ENCODE measurements around the gene EXOSC2. TPM values are rescaled to one million over a fixed set of nuclear protein-coding genes. Genes with fewer than 3 reads are reported as not detected.

Gene EXOSC2
- 100 to 1,000 TPM; 112 to 116 (median 113) TPM for total RNA-seq

GRCh38 chr9:130693426-130694191, at the start of gene EXOSC2:
EXOSC2 (plus strand) TSS chr9:130693780; CDS start chr9:130693792, 12 bp downstream.
- ATAC-seq (peak; percentile 99), DNase-seq (peak; percentile 96)
- Mint-ChIP-seq H3K4me3 (peak within 1 kb of the TSS; percentile 100), H3K27me3 (ENCODE audit: low read depth) (no peaks in the 10 kb centered on the region), H3K4me1 (ENCODE audit: low read depth) (peaks cover 35% of the 10 kb centered on the region), H3K9me3 (no peaks in the 10 kb centered on the region), H3K36me3 (ENCODE audit: insufficient read depth) (peaks cover 31% of the 10 kb centered on the region)

DNA sequence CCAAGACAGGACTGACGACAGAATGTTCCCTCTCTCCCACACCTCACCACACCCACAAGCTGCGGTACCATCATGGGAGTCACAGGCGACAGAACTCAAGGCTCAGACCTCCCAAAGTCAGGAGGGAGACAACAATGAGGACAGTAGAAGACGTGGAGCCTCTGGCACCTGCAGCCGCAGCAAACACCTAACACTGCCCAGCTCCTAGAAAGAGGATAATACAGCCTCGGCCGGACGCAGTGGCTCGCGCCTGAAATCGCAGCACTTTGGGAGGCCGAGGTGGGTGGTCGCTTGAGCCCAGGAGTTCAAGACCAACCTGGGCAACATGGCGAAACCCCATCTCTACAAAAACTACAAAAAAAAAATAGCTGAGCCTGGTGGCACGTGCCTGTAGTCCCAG, 42.4 kb upstream of the EXOSC2 start:
- Mint-ChIP-seq H3K9me3 (peaks cover 3% of the 10 kb centered on the region), H3K4me3 (no peak overlapping the region), H3K36me3 (ENCODE audit: insufficient read depth) (no peaks in the 10 kb centered on the region), H3K27me3 (ENCODE audit: low read depth) (peaks cover 22% of the 10 kb centered on the region), H3K4me1 (ENCODE audit: low read depth) (no peaks in the 10 kb centered on the region)
- ATAC-seq = no peak
- DNase-seq = no peak

DNA sequence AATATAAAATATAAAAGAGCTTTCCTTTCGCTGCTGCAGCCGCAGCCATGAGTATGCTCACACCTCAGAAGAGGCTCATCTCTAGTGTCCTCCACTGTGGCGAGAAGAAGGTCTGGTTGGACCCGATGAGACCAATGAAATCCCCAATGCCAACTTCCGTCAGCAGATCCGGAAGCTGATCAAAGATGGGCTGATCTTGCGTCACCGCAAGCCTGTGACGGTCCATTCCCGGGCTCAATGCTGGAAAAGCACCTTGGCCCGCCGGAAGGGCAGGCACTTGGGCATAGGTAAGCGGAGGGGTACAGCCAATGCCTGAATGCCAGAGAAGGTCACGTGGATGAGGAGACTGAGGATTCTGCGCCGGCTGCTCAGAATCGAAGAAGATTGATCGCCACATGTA, 41.8 kb upstream of the EXOSC2 start:
- Mint-ChIP-seq H3K4me1 (ENCODE audit: low read depth) (no peaks in the 10 kb centered on the region), H3K9me3 (no peaks in the 10 kb centered on the region), H3K27me3 (ENCODE audit: low read depth) (peaks cover 27% of the 10 kb centered on the region), H3K4me3 (no peak overlapping the region), H3K36me3 (ENCODE audit: insufficient read depth) (no peaks in the 10 kb centered on the region)
- DNase-seq (no peak), ATAC-seq (no peak)

GRCh38 chr9:130654879-130655278, 38.7 kb upstream of the EXOSC2 start:
- Mint-ChIP-seq H3K4me3 (no peak overlapping the region), H3K9me3 (no peaks in the 10 kb centered on the region), H3K4me1 (ENCODE audit: low read depth) (peaks cover 2% of the 10 kb centered on the region), H3K27me3 (ENCODE audit: low read depth) (peaks cover 51% of the 10 kb centered on the region), H3K36me3 (ENCODE audit: insufficient read depth) (no peaks in the 10 kb centered on the region)
- ATAC-seq = no peak
- DNase-seq = no peak

GRCh38 chr9:130658893-130659698, 34.5 kb upstream of the EXOSC2 start:
- no peak overlapping the region for H3K4me3 Mint-ChIP-seq
- DNase-seq (no peak), ATAC-seq (no peak)
- peaks cover 17% of the 10 kb centered on the region for H3K4me1 Mint-ChIP-seq (ENCODE audit: low read depth)
- H3K9me3 Mint-ChIP-seq = no peaks in the 10 kb centered on the region
- no peaks in the 10 kb centered on the region for H3K36me3 Mint-ChIP-seq (ENCODE audit: insufficient read depth)
- peaks cover 72% of the 10 kb centered on the region for H3K27me3 Mint-ChIP-seq (ENCODE audit: low read depth)

DNA sequence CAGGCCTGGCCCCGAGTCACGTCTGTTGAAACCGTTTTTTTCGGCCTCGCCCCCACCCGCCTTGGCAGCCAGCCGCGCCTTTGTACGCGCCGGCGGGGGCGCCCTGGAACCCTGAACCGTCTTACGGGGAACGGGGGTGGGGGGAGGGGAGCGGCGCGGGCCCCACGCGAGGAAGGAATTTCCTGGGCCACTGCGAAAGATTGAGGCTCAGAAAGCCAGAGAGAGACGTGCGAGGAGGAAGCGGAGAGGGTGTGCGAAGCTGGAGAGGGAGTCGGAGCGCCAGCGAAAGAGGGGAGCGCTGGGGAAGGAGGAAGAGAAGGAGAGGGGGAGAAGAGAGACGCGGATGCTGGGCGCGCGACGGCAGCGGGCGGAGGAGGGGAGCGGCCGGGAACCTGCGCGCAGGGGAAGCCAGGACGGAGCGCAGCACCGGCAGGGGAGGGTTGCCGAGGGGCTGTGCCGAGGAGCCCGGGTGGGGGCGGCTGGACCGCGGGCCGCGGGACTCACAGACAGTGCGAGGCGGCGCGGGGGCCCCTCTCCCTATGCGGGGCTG, 33.8 kb upstream of the EXOSC2 start:
- Mint-ChIP-seq H3K4me1 (ENCODE audit: low read depth) (peaks cover 18% of the 10 kb centered on the region), H3K4me3 (no peak overlapping the region), H3K36me3 (ENCODE audit: insufficient read depth) (no peaks in the 10 kb centered on the region), H3K9me3 (no peaks in the 10 kb centered on the region), H3K27me3 (ENCODE audit: low read depth) (peaks cover 77% of the 10 kb centered on the region)
- ATAC-seq = no peak
- no peak for DNase-seq

GRCh38 chr9:130660326-130660682, 33.3 kb upstream of the EXOSC2 start:
- H3K27me3 Mint-ChIP-seq (ENCODE audit: low read depth) = peaks cover 76% of the 10 kb centered on the region
- ATAC-seq = no peak
- peaks cover 19% of the 10 kb centered on the region for H3K4me1 Mint-ChIP-seq (ENCODE audit: low read depth)
- no peak overlapping the region for H3K4me3 Mint-ChIP-seq
- H3K36me3 Mint-ChIP-seq (ENCODE audit: insufficient read depth) = no peaks in the 10 kb centered on the region
- H3K9me3 Mint-ChIP-seq = no peaks in the 10 kb centered on the region
- DNase-seq = no peak

GRCh38 chr9:130660683-130661450, 32.7 kb upstream of the EXOSC2 start:
- Mint-ChIP-seq H3K36me3 (ENCODE audit: insufficient read depth) (no peaks in the 10 kb centered on the region), H3K4me1 (ENCODE audit: low read depth) (peaks cover 23% of the 10 kb centered on the region), H3K9me3 (no peaks in the 10 kb centered on the region), H3K27me3 (ENCODE audit: low read depth) (peaks cover 78% of the 10 kb centered on the region), H3K4me3 (no peak overlapping the region)
- no peak for DNase-seq
- ATAC-seq = no peak

DNA sequence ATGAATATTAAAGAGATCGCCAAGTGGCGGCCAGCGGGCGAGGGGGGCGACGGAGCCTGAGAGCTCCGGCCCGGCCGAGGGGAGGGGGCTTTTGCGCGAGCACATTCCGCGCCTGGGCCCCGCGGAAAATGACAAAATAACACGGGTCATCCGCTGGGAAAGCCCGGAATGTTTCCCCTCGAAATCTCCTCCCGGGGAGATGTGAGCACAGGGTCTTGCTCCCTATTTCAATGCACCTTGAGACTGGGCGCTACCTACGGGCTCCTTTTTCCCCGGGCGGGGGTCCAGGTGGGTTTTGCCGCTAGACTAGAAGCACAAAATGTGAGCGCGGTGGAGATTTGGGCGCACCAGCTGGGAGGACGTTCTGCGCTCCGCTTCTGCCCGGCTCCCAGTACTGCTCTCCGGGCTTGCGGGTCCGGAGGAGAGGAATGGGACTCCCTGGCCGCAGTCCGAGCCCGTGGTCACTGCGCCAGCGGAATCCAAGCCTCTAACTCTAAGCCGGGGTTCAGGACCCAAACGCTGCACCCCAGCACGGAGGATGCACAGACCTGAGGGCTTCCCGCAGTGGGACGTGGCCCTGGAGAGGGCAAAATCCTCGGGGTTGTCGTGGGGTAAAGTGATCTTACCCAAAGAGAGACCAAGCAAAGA, 32.0 kb upstream of the EXOSC2 start:
- Mint-ChIP-seq H3K27me3 (ENCODE audit: low read depth) (peaks cover 80% of the 10 kb centered on the region), H3K36me3 (ENCODE audit: insufficient read depth) (no peaks in the 10 kb centered on the region), H3K4me1 (ENCODE audit: low read depth) (peaks cover 26% of the 10 kb centered on the region), H3K4me3 (no peak overlapping the region), H3K9me3 (no peaks in the 10 kb centered on the region)
- DNase-seq (no peak), ATAC-seq (no peak)

- ATAC-seq (peak in 1 of 2 donors; percentile 6), DNase-seq (no peak)
- Mint-ChIP-seq H3K36me3 (ENCODE audit: insufficient read depth) (no peaks in the 10 kb centered on the region), H3K4me3 (peak overlapping the region; percentile 73), H3K9me3 (no peaks in the 10 kb centered on the region), H3K27me3 (ENCODE audit: low read depth) (peaks cover 79% of the 10 kb centered on the region), H3K4me1 (ENCODE audit: low read depth) (peaks cover 26% of the 10 kb centered on the region)
These were observed 31.2 kb upstream of the EXOSC2 start for GRCh38 chr9:130662099-130662969.

- Mint-ChIP-seq H3K27me3 (ENCODE audit: low read depth) (peaks cover 78% of the 10 kb centered on the region), H3K4me3 (peak overlapping the region; percentile 73), H3K4me1 (ENCODE audit: low read depth) (peaks cover 26% of the 10 kb centered on the region), H3K36me3 (ENCODE audit: insufficient read depth) (no peaks in the 10 kb centered on the region), H3K9me3 (no peaks in the 10 kb centered on the region)
- ATAC-seq (peak; percentile 7 to 8), DNase-seq (no peak)
These were observed 30.7 kb upstream of the EXOSC2 start for GRCh38 chr9:130662970-130663257.

- ATAC-seq (peak; percentile 47 to 59), DNase-seq (no peak)
- no peaks in the 10 kb centered on the region for H3K36me3 Mint-ChIP-seq (ENCODE audit: insufficient read depth)
- H3K4me1 Mint-ChIP-seq (ENCODE audit: low read depth) = peaks cover 26% of the 10 kb centered on the region
- no peaks in the 10 kb centered on the region for H3K9me3 Mint-ChIP-seq
- peaks cover 78% of the 10 kb centered on the region for H3K27me3 Mint-ChIP-seq (ENCODE audit: low read depth)
- peak overlapping the region; percentile 73 for H3K4me3 Mint-ChIP-seq
These were observed 30.2 kb upstream of the EXOSC2 start for GRCh38 chr9:130663258-130663976.

DNA sequence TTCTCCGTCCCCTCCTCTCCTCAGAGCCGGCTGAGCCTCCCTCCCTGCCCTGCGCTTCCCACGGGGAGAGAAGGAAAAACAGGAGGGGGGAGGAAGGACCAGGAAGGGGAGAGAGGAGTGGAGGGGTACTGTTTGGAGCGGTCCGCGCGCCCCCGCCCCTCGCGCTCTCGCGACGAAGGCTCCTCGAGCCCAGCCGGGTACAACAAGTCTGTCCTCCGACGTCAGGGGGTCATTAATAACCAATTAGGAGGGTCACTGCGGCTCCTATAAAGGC, 29.7 kb upstream of the EXOSC2 start:
- no peak for ATAC-seq
- H3K36me3 Mint-ChIP-seq (ENCODE audit: insufficient read depth) = no peaks in the 10 kb centered on the region

More for the DNA sequence above, 29.7 kb upstream of the EXOSC2 start:
- H3K4me3 Mint-ChIP-seq = peak overlapping the region; percentile 26
- no peaks in the 10 kb centered on the region for H3K9me3 Mint-ChIP-seq
- H3K4me1 Mint-ChIP-seq (ENCODE audit: low read depth) = peaks cover 26% of the 10 kb centered on the region
- peaks cover 78% of the 10 kb centered on the region for H3K27me3 Mint-ChIP-seq (ENCODE audit: low read depth)
- no peak for DNase-seq
